Karpas-422 (cell line): ENCODE measurements around the gene ATF7. TPM values are rescaled to one million over a fixed set of nuclear protein-coding genes. Genes with fewer than 3 reads are reported as not detected.
"Not testable (repeated sequence)": the region's sequence is repeated elsewhere in the genome, so short reads cannot be mapped to it uniquely, and the experiment has no call there.

Experiments used
- DNase-seq: peaks from one replicate; pipeline ENCODE4 v3.0.0-alpha.2; 2015
- H2AFZ ChIP-seq: fragments of 200-600 bp; sonication (generic); 2 replicates; pipeline ENCODE4 v1.6.1; 2014; ENCODE audit warnings: antibody characterized with exemption, low read length, mixed read lengths
- H3K27ac ChIP-seq: fragments of 200-600 bp; sonication (generic); 2 replicates; pipeline ENCODE4 v1.5.1; 2014; ENCODE audit warnings: mild to moderate bottlenecking, low read length, moderate library complexity
- H3K27me3 ChIP-seq: fragments of 200-600 bp; sonication (generic); 2 replicates; pipeline ENCODE4 v1.6.1; 2014; ENCODE audit warnings: low read length, mixed read lengths
- H3K36me3 ChIP-seq: fragments of 200-600 bp; sonication (generic); 2 replicates; pipeline ENCODE4 v1.6.1; 2014; ENCODE audit warnings: low read length, mixed read lengths; ENCODE audit not compliant: insufficient read depth
- H3K4me1 ChIP-seq: fragments of 200-600 bp; sonication (generic); 2 replicates; pipeline ENCODE4 v1.6.1; 2014; ENCODE audit warnings: mild to moderate bottlenecking, low read length, mixed read lengths
- H3K4me2 ChIP-seq: fragments of 200-600 bp; sonication (generic); 2 replicates; pipeline ENCODE4 v1.6.1; 2014; ENCODE audit warnings: low read length, low read depth, mild to moderate bottlenecking; ENCODE audit not compliant: poor library complexity, severe bottlenecking
- H3K4me3 ChIP-seq: fragments of 200-600 bp; sonication (generic); 2 replicates; pipeline ENCODE4 v1.5.1; 2014; ENCODE audit warnings: mild to moderate bottlenecking, antibody characterized with exemption, low read length, mixed read lengths
- H3K79me2 ChIP-seq: fragments of 200-600 bp; sonication (generic); 2 replicates; pipeline ENCODE4 v1.6.1; 2014; ENCODE audit warnings: mild to moderate bottlenecking, low read length, mixed read lengths
- H3K9ac ChIP-seq: fragments of 200-600 bp; sonication (generic); 2 replicates; pipeline ENCODE4 v1.6.0; 2014; ENCODE audit warnings: low read length
- H3K9me2 ChIP-seq: fragments of 200-600 bp; sonication (generic), shearing (Covaris generic); replicated peaks from 2 replicates; pipeline ENCODE4 v1.6.0; 2014; ENCODE audit warnings: mild to moderate bottlenecking, low read length, moderate library complexity; ENCODE audit not compliant: insufficient read depth
- H3K9me3 ChIP-seq: fragments of 300-700, 200-600 bp; sonication (generic); 2 replicates; pipeline ENCODE4 v1.6.1; 2014; ENCODE audit warnings: low read length, mixed read lengths
- H4K20me1 ChIP-seq: fragments of 200-600 bp; sonication (generic); 2 replicates; pipeline ENCODE4 v1.6.1; 2014; ENCODE audit warnings: mild to moderate bottlenecking, antibody characterized with exemption, low read length, low read depth; ENCODE audit not compliant: insufficient read depth
- total RNA-seq: library from RNA; depleted of rRNA; stranded (reverse); fragments of >200 nt; shearing (Covaris generic); gene quantifications from 2 replicates; pipeline ENCODE4 v1.2.3, GENCODE V29; 2014; ENCODE audit warnings: low replicate concordance

The ATF7 gene
- total RNA-seq, 1 experiment from 2014 or later, result 28.9 TPM

DNA sequence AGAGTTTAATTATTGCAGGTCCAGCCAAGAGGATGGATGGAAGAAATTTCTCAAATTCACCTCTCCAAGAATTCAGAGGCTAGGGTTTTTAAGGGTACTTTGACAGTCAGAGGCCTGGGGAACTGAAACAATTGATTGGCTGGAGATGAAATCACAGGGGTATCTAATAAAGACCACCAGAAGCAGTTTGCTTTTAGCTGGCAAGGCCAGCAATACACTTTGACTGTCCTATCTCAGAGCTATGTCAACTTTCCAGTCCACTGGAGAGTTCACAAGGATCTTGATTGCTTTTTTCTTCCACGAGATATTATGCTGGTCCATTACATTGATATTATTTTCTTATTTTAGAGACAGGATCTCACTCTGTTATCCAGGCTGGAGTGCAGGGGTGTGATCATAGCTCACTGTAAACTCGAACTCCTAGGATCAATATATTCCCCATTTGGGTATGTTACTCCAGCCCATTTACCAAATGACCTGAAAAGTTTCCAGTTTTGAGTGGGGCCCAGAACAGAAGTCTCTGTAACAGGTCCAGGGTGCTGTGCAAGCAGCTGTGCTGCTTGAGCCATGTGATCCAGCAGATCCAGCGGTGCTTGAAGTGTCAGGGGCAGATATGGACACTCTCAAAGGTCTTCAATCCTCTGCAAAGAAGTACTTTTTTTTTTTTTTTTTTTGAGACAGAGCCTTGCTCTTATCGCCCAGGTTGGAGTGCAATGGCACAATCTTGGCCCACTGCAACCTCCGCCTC lies 17.2 kb upstream of the ATF7 start:
- no peak overlapping the region for H3K9ac ChIP-seq
- no peaks in the 10 kb centered on the region for H3K4me1 ChIP-seq
- no peaks in the 10 kb centered on the region for H4K20me1 ChIP-seq
- H3K9me2 ChIP-seq, result no peaks in the 10 kb centered on the region
- no peaks in the 10 kb centered on the region for H3K36me3 ChIP-seq
- H3K27ac ChIP-seq, result no peak overlapping the region
- H3K4me3 ChIP-seq, result no peak overlapping the region
- no peak overlapping the region for H2AFZ ChIP-seq
- H3K9me3 ChIP-seq, result no peaks in the 10 kb centered on the region
- H3K4me2 ChIP-seq, result no peak overlapping the region
- H3K27me3 ChIP-seq, result no peaks in the 10 kb centered on the region
- DNase-seq, result no peak
- no peaks in the 10 kb centered on the region for H3K79me2 ChIP-seq

DNA sequence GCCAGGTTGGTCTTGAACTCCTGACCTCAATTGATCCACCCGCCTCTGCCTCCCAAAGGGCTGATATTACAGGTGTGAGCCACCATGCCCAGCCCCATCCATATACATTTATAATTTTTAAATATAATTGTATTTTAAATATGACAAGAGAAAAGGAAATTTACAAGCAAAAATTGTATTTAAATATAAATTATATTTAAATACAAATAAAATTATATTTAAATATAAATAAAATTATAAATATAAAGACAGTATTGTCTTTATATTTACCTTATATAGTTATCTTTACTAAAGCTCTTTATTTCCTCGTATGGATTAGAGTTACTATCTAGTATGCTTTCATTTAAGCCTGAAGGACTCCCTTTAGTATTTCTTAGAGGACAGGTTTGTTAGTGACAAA lies 11.9 kb upstream of the ATF7 start:
- H2AFZ ChIP-seq, result no peak overlapping the region

DNA sequence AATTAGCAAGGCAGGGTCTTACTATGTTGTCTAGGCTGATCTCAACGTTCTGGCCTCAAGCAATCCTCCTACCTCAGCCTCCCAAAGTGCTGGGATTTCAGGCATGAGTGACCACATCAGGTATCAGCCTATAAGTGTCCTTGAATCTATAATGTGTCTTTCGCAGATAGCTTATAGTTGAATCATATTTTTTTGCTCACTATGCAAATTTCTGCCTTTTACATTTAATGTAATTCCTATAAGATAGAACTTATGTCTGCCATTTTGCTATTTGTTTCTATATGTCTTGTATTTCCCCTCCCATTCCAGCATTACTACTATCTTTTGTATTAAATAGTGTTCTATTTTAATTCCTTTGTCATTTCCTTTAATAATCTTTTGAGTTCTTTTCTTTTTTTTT lies 10.5 kb upstream of the ATF7 start:
- no peak for DNase-seq
- no peaks in the 10 kb centered on the region for H3K27me3 ChIP-seq
- no peak overlapping the region for H3K4me3 ChIP-seq
- H3K9ac ChIP-seq, result no peak overlapping the region
- no peak overlapping the region for H2AFZ ChIP-seq
- no peaks in the 10 kb centered on the region for H3K9me2 ChIP-seq
- no peaks in the 10 kb centered on the region for H3K36me3 ChIP-seq
- no peaks in the 10 kb centered on the region for H3K4me1 ChIP-seq
- H3K79me2 ChIP-seq, result no peaks in the 10 kb centered on the region
- no peaks in the 10 kb centered on the region for H4K20me1 ChIP-seq
- H3K27ac ChIP-seq, result no peak overlapping the region
- H3K4me2 ChIP-seq, result no peak overlapping the region
- H3K9me3 ChIP-seq, result no peaks in the 10 kb centered on the region

More for the DNA sequence above, 11.9 kb upstream of the ATF7 start:
- H3K27ac ChIP-seq, result no peak overlapping the region
- no peaks in the 10 kb centered on the region for H3K27me3 ChIP-seq
- no peaks in the 10 kb centered on the region for H3K79me2 ChIP-seq
- H3K9me3 ChIP-seq, result no peaks in the 10 kb centered on the region
- H4K20me1 ChIP-seq, result no peaks in the 10 kb centered on the region
- no peaks in the 10 kb centered on the region for H3K9me2 ChIP-seq
- DNase-seq, result no peak
- no peaks in the 10 kb centered on the region for H3K4me1 ChIP-seq
- H3K9ac ChIP-seq, result no peak overlapping the region
- H3K36me3 ChIP-seq, result no peaks in the 10 kb centered on the region
- no peak overlapping the region for H3K4me2 ChIP-seq
- no peak overlapping the region for H3K4me3 ChIP-seq

DNA sequence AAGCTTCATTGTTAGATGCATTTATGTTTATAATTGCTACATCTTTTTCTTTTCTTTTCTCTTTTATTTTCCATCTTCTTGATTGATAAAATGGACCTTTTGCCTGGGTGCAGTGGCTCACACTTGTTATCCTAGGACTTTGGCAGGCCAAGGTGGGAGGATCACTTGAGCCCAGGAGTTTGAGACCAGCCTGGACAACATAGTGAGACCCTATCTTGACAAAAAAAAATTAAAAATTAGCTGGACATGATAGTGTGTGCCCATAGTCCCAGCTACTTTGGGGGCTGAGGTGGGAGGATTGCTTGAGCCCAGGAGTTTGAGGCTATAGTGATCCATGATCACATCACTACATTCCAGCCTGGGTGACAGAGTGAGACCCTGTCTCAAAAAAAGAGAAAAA lies 9.5 kb upstream of the ATF7 start:
- not testable (repeated sequence) for H3K4me1 ChIP-seq, H3K9me2 ChIP-seq, H3K79me2 ChIP-seq, DNase-seq, H3K36me3 ChIP-seq, H3K9me3 ChIP-seq, H4K20me1 ChIP-seq, H3K4me2 ChIP-seq, H3K9ac ChIP-seq, H2AFZ ChIP-seq, H3K4me3 ChIP-seq, H3K27ac ChIP-seq, H3K27me3 ChIP-seq

DNA sequence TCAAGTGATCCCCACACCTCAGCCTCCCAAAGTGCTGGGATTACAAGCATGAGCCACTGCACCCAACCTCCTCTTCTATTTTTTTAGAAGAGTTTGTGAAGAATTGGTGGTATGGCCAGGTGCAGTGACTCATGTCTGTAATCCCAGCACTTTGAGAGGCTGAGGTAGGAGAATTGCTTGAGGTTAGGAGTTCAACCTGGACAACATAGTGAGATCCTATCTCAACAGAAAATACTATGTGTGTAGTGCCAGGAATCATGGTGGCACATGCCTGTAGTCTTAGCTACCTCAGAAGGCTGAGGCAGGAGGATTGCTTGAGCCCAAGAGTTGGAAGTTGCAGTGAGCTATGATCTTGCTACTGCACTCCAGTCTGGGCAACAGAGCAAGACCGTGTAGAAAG lies 5.5 kb upstream of the ATF7 start:
- no peaks in the 10 kb centered on the region for H3K9me2 ChIP-seq
- no peaks in the 10 kb centered on the region for H3K79me2 ChIP-seq
- peaks cover 10% of the 10 kb centered on the region for H3K4me1 ChIP-seq
- no peak overlapping the region for H3K27ac ChIP-seq
- DNase-seq, result no peak
- no peaks in the 10 kb centered on the region for H3K36me3 ChIP-seq
- H3K4me3 ChIP-seq, result no peak overlapping the region
- no peaks in the 10 kb centered on the region for H3K27me3 ChIP-seq
- no peak overlapping the region for H3K4me2 ChIP-seq
- no peak overlapping the region for H3K9ac ChIP-seq
- no peaks in the 10 kb centered on the region for H4K20me1 ChIP-seq
- no peak overlapping the region for H2AFZ ChIP-seq
- no peaks in the 10 kb centered on the region for H3K9me3 ChIP-seq

DNA sequence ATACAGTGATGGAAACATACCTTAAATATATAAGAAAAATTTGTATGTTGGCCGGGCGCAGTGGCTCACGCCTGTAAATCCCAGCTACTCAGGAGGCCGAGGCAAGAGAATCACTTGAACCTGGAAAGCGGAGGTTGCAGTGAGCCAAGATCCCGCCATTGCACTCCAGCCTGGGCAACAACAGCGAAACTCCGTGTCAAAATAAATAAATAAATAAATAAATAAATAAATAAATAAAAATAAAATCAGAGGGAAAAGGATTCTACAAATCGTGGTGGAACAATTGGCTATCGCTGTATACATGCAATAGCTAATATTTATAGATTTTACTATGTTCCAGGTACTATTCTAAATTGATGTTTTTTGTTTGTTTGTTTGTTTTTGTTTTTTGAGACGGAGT lies 1.7 kb upstream of the ATF7 start:
- no peaks in the 10 kb centered on the region for H3K9me2 ChIP-seq
- H3K9ac ChIP-seq, result no peak overlapping the region
- no peak overlapping the region for H3K4me3 ChIP-seq
- H3K4me1 ChIP-seq, result peaks cover 33% of the 10 kb centered on the region
- H3K27ac ChIP-seq, result peak overlapping the region; percentile 85; the same call in 1 of the 2 replicates
- no peak overlapping the region; the same call in 1 of the 2 replicates for H2AFZ ChIP-seq
- H3K9me3 ChIP-seq, result no peaks in the 10 kb centered on the region
- H3K36me3 ChIP-seq, result no peaks in the 10 kb centered on the region
- H3K4me2 ChIP-seq, result no peak overlapping the region
- H3K79me2 ChIP-seq, result peaks cover 29% of the 10 kb centered on the region
- H3K27me3 ChIP-seq, result no peaks in the 10 kb centered on the region
- H4K20me1 ChIP-seq, result no peaks in the 10 kb centered on the region
- no peak for DNase-seq

DNA sequence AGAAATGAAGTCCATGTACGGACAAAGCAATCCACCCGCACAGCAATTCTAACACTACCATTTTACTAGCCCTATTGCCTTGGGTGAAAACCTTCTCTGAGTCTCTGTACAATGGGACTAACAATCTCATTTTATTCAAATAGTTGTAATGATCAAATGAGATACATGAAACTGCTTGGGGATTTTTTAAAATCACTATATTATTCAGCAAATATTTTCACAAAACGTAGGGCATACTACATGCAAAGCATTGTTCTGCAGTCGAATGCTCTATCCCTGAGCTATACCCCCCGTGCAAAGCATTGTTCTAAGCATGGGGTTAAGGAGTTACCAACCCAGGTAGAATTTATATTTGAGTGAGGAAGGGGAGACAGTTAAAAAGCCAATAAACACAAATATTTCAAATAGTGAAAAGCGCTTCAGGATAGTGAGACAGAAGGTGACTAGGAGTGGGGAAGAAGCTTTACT lies 554 bp upstream of the ATF7 start:
- peaks cover 39% of the 10 kb centered on the region for H3K79me2 ChIP-seq
- no peaks in the 10 kb centered on the region for H3K9me2 ChIP-seq
- H3K4me1 ChIP-seq, result peaks cover 39% of the 10 kb centered on the region
- no peaks in the 10 kb centered on the region for H4K20me1 ChIP-seq
- no peaks in the 10 kb centered on the region for H3K27me3 ChIP-seq
- peak overlapping the region; percentile 82 for H3K4me3 ChIP-seq
- H3K9me3 ChIP-seq, result no peaks in the 10 kb centered on the region
- peak overlapping the region; percentile 93 for H3K9ac ChIP-seq
- H3K36me3 ChIP-seq, result no peaks in the 10 kb centered on the region
- peak overlapping the region; percentile 85 for H3K27ac ChIP-seq
- H3K4me2 ChIP-seq, result peak overlapping the region; percentile 95
- peak; percentile 68 for DNase-seq
- 0 out of 2 replicates have a peak overlapping the region, but pooled peaks have one; percentile 3 for H2AFZ ChIP-seq

DNA sequence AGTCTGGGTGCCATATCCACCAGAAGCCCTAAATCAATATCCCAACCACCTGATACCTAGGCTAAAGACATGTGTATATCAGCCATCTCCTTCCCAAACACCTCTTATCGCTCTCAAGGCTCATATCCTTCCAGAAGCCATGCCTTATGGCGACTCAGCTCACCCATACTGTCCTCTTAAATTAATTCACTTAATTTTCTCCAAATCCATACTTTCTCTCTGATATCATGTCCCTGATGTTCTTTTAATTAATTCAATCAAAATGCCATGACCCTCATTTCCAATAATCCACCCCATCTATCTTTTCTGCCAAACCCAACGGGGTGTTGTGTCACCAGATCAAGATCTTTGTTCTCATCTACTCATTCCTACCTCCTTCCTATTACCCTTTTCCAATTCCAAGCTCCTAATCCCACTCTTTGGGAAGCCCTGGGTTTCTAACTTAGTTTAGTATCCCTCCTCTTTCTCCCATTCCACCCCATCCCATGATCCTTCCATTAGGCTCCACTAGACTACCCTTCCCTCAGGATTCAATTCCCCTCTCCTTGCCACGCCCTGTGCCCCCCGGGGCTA lies 723 bp downstream of the ATF7 start:
- no peaks in the 10 kb centered on the region for H3K9me2 ChIP-seq
- H3K9me3 ChIP-seq, result no peaks in the 10 kb centered on the region
- DNase-seq, result no peak
- H4K20me1 ChIP-seq, result no peaks in the 10 kb centered on the region
- peak overlapping the region; percentile 93 for H3K9ac ChIP-seq
- H3K27ac ChIP-seq, result peak overlapping the region; percentile 85
- H3K36me3 ChIP-seq, result no peaks in the 10 kb centered on the region; the same call in 1 of the 2 replicates
- H3K4me1 ChIP-seq, result peaks cover 51% of the 10 kb centered on the region
- no peak overlapping the region for H2AFZ ChIP-seq
- H3K27me3 ChIP-seq, result no peaks in the 10 kb centered on the region
- H3K4me2 ChIP-seq, result peak overlapping the region; percentile 95
- H3K4me3 ChIP-seq, result peak overlapping the region; percentile 82
- H3K79me2 ChIP-seq, result peaks cover 52% of the 10 kb centered on the region
